Measurements from ENCODE around the gene A4GALT.
"Not testable (repeated sequence)": the region's sequence is repeated elsewhere in the genome, so short reads cannot be mapped to it uniquely, and the experiment has no call there.

GRCh38 chr22:42733394-42733793 lies 12.7 kb upstream of the A4GALT start:
- TF ChIP-seq CTCF, EZH2, EZH2phosphoT487 (IDR thresholded peaks at IDR 0.05): not testable (repeated sequence)
